HG03558 (cell line): ENCODE measurements around the gene HOMEZ.
"Not testable (repeated sequence)": the region's sequence is repeated elsewhere in the genome, so short reads cannot be mapped to it uniquely, and the experiment has no call there.

Source experiments
- ATAC-seq: cut with Tn5 transposase; IDR thresholded peaks from one replicate; pipeline ENCODE4 v1.9.1; 2021; ENCODE audit warnings: moderate number of reproducible peaks; ENCODE audit not compliant: unreplicated experiment; ENCODE audit errors: extremely low read depth

The HOMEZ gene

GRCh38 chr14:23284654-23285529 is 1.0 kb downstream of the HOMEZ start:
- no peak for ATAC-seq

GRCh38 chr14:23281247-23281646 is 4.7 kb downstream of the HOMEZ start:
- no peak for ATAC-seq

GRCh38 chr14:23277928-23278327 is 8.0 kb downstream of the HOMEZ start:
- ATAC-seq: not testable (repeated sequence)

- ATAC-seq: no peak
These were observed 8.7 kb downstream of the HOMEZ start for GRCh38 chr14:23277189-23277588.

GRCh38 chr14:23275412-23275811 is 10.5 kb downstream of the HOMEZ start:
- no peak for ATAC-seq

- ATAC-seq: no peak
These were observed 16.7 kb downstream of the HOMEZ start for GRCh38 chr14:23269193-23269592.

- ATAC-seq: not testable (repeated sequence)
These were observed 25.1 kb downstream of the HOMEZ start for GRCh38 chr14:23260849-23261248.

- ATAC-seq: no peak
These were observed 26.5 kb downstream of the HOMEZ start for GRCh38 chr14:23259426-23259825.

GRCh38 chr14:23258256-23258655 is 27.7 kb downstream of the HOMEZ start:
- no peak for ATAC-seq

GRCh38 chr14:23252420-23253333 is 33.3 kb downstream of the HOMEZ start:
- ATAC-seq: no peak

GRCh38 chr14:23252006-23252405 is 33.9 kb downstream of the HOMEZ start:
- no peak for ATAC-seq

GRCh38 chr14:23249824-23250223 is 36.1 kb downstream of the HOMEZ start:
- ATAC-seq: no peak

GRCh38 chr14:23248601-23249000 is 37.3 kb downstream of the HOMEZ start:
- no peak for ATAC-seq

- ATAC-seq: no peak
These were observed 40.6 kb downstream of the HOMEZ start for GRCh38 chr14:23245282-23245681.

- ATAC-seq: no peak
These were observed 42.9 kb downstream of the HOMEZ start for GRCh38 chr14:23243066-23243465.

GRCh38 chr14:23242076-23242475 is 43.9 kb downstream of the HOMEZ start:
- ATAC-seq: no peak

- ATAC-seq: not testable (repeated sequence)
These were observed 44.7 kb downstream of the HOMEZ start for GRCh38 chr14:23241061-23241715.

GRCh38 chr14:23240661-23241060 is 45.3 kb downstream of the HOMEZ start:
- ATAC-seq: no peak

- ATAC-seq: no peak
These were observed 47.9 kb downstream of the HOMEZ start, which contains the start of gene RNF212B for GRCh38 chr14:23237772-23238594. TSS of gene RNF212B (plus strand) at chr14:23237936. CDS start at chr14:23240346, 2,410 bp downstream.
